K562 (cell line): Measurements from ENCODE around the gene TRAF3IP1. TPM values are rescaled to one million over a fixed set of nuclear protein-coding genes. Genes with fewer than 3 reads are reported as not detected.
"Not testable (repeated sequence)": the region's sequence is repeated elsewhere in the genome, so short reads cannot be mapped to it uniquely, and the experiment has no call there.

Source experiments
- ATAC-seq: fragments of 200-7000 bp; cut with Tn5 transposase; 3 replicates; pipeline ENCODE4 v1.9.1; 2020; ENCODE audit warnings: moderate library complexity
- BruUV-seq: library from RNA; stranded (reverse); fragments of 400-500 nt; replicated peaks from 2 replicates; lab custom pipeline; 2021; lab: Mats Ljungman, UMichigan
- CTCF ChIA-PET: fragments of 300-600 bp; formaldehyde crosslinking; extraction: SDS; loops from one replicate; lab custom pipeline; 2021; ENCODE audit warnings: low intra/inter-chr PET ratio; lab: Yijun Ruan, JAX
- POLR2A ChIA-PET: fragments of 300-600, 350-650 bp; sonication (Branson Sonifier 250); formaldehyde crosslinking; extraction: SDS; loops from one replicate; lab custom pipeline; 2021; ENCODE audit warnings: antibody characterized with exemption, inconsistent platforms; lab: Yijun Ruan, JAX
- DNase-seq, 4 experiments: peaks; one replicate each; pipeline versions ENCODE4 v3.0.0 to v3.0.0-alpha.2; 2011 to 2018; ENCODE audit warnings: low spot score in 3 of 4, mixed read lengths in 3 of 4; ENCODE audit errors: extremely low read depth in 1 of 4
- FAIRE-seq: peaks from 2 replicates; lab custom pipeline; 2011; peaks lifted over from hg19 to GRCh38; lab: Jason Lieb, UNC
- H2AFZ ChIP-seq: 2 replicates; pipeline ENCODE4 v1.6.0; 2011; ENCODE audit warnings: low read depth, low read length, control low read depth, inconsistent platforms
- H3K27ac ChIP-seq: fragments of 200-600 bp; 3 replicates; pipeline ENCODE4 v1.8.0; 2011; ENCODE audit warnings: low read depth, mild to moderate bottlenecking, control low read depth, inconsistent platforms, low read length, moderate library complexity, mixed read lengths; ENCODE audit errors: extremely low read depth
- H3K27me3 ChIP-seq, 2 experiments: fragments of 300-600 bp in 1 of 2; 2 replicates in 1 of 2; 3 replicates in 1 of 2; pipeline versions ENCODE4 v1.6.0 to v1.8.0; 2011; ENCODE audit warnings: inconsistent platforms in 2 of 2, low read length in 2 of 2, mild to moderate bottlenecking in 1 of 2, mixed read lengths in 1 of 2, moderate library complexity in 1 of 2; ENCODE audit not compliant: control insufficient read depth in 2 of 2, insufficient read depth in 2 of 2
- H3K36me3 ChIP-seq: fragments of 300-600 bp; 3 replicates; pipeline ENCODE4 v1.8.0; 2011; ENCODE audit warnings: mild to moderate bottlenecking, low read length, inconsistent platforms; ENCODE audit not compliant: control insufficient read depth, insufficient read depth
- H3K4me1 ChIP-seq, 2 experiments: fragments of 200-600 bp in 1 of 2; replicated peaks in 1 of 2; 2 replicates in 1 of 2; 3 replicates in 1 of 2; pipeline versions ENCODE4 v1.5.1 to v1.8.0; 2011; ENCODE audit warnings: inconsistent platforms in 2 of 2, low read length in 2 of 2, mild to moderate bottlenecking in 1 of 2, mixed read lengths in 1 of 2, moderate library complexity in 1 of 2; ENCODE audit not compliant: control insufficient read depth in 2 of 2, insufficient read depth in 2 of 2
- H3K4me2 ChIP-seq: 2 replicates; pipeline ENCODE4 v1.6.1; 2011; ENCODE audit warnings: low read length, control low read depth, inconsistent platforms, mixed read lengths; ENCODE audit not compliant: insufficient read depth
- H3K4me3 ChIP-seq: fragments of 200-600 bp; sonication (generic), shearing (Covaris generic); 2 replicates; pipeline ENCODE4 v1.5.1; 2016; ENCODE audit warnings: control low read depth, inconsistent platforms
- H3K79me2 ChIP-seq: fragments of 200-600 bp; 3 replicates; pipeline ENCODE4 v1.8.0; 2011; ENCODE audit warnings: low read length, inconsistent platforms; ENCODE audit not compliant: control insufficient read depth, insufficient read depth
- H3K9ac ChIP-seq, 2 experiments: 2 replicates each; pipeline versions ENCODE4 v1.6.0 to v1.6.1; 2011; ENCODE audit warnings: low read depth in 2 of 2, low read length in 2 of 2, control low read depth in 1 of 2, inconsistent platforms in 1 of 2, mild to moderate bottlenecking in 1 of 2, mixed read lengths in 1 of 2; ENCODE audit not compliant: insufficient read depth in 1 of 2
- H3K9me1 ChIP-seq: one replicate; pipeline ENCODE4 v1.6.0; 2011; ENCODE audit warnings: inconsistent platforms, mild to moderate bottlenecking, low read length, moderate library complexity; ENCODE audit not compliant: control insufficient read depth, insufficient read depth
- H3K9me3 ChIP-seq: replicated peaks from 2 replicates; pipeline ENCODE4 v1.5.1; 2011; ENCODE audit warnings: low read depth, low read length, inconsistent platforms; ENCODE audit not compliant: control insufficient read depth, insufficient read depth
- H4K20me1 ChIP-seq: replicated peaks from 2 replicates; pipeline ENCODE4 v1.6.1; 2011; ENCODE audit warnings: low read length, inconsistent platforms, mixed read lengths; ENCODE audit not compliant: control insufficient read depth, insufficient read depth
- NCOA4 ChIP-seq: fragments of 450-650 bp; IDR thresholded peaks from 2 replicates; pipeline ENCODE4 v1.6.1; 2018; ENCODE audit warnings: mild to moderate bottlenecking; ENCODE audit not compliant: partially characterized antibody
- ZC3H4 ChIP-seq: sonication (generic); formaldehyde crosslinking; IDR thresholded peaks from 2 replicates; pipeline ENCODE4 v1.9.0; 2021; ENCODE audit warnings: missing genetic modification reagents, borderline replicate concordance
- ZNF184 ChIP-seq: sonication (generic); formaldehyde crosslinking; IDR thresholded peaks from 2 replicates; pipeline ENCODE4 v1.5.0; 2020; ENCODE audit warnings: missing genetic modification reagents
- ZNF507 ChIP-seq: conservative IDR thresholded peaks from 2 replicates; pipeline ENCODE4 v1.6.1; 2017; ENCODE audit warnings: missing genetic modification characterization, missing compliant biosample characterization
- WGBS: fragments of 100-300 bp; shearing (Covaris generic); methylation state at CpG from one replicate; pipeline ENCODE4 v1.1.6; 2016; ENCODE audit warnings: low coverage, mixed read lengths; ENCODE audit not compliant: insufficient coverage; ENCODE audit errors: missing lambda C conversion rate; 5-methylcytosine and 5-hydroxymethylcytosine counted together
- in situ Hi-C: fragments of 300-500 bp; cut with MboI; formaldehyde crosslinking; loops from 4 replicates; pipeline ENCODE4 v1.15.0; 2018; ENCODE audit warnings: inconsistent platforms, mixed read lengths
- intact Hi-C: fragments of 100-400 bp; cut with micrococcal nuclease; formaldehyde crosslinking; loops from 2 replicates; pipeline ENCODE4 v1.14.2; 2022
- polyA plus RNA-seq, 8 experiments: library from polyadenylated mRNA; depleted of rRNA in 4 of 8; stranded (reverse) in 5 of 8; unstranded in 3 of 8; fragments of >200 nt; fragmentation: Nextera tagmentation in 2 of 8; fragmentation: Illumina TruSeq in 1 of 8; extraction: Ambion mirVana in 2 of 8; extraction: Trizol in 1 of 8; gene quantifications; 2 replicates each; pipeline versions ENCODE4 v1.2.1 to v1.2.3, GENCODE V29; 2011 to 2014; ENCODE audit warnings: inconsistent platforms in 1 of 8, missing spikeins in 1 of 8
- total RNA-seq, 7 experiments: library from RNA; depleted of rRNA in 6 of 7; stranded (reverse); fragments of >200 nt in 6 of 7; fragmentation: Illumina TruSeq in 2 of 7; extraction: Trizol in 2 of 7; gene quantifications; 2 replicates each; pipeline versions ENCODE4 v1.2.1 to v1.2.3, GENCODE V29; 2011 to 2021; ENCODE audit warnings: low replicate concordance in 1 of 7
- TF ChIP-seq, protein P1 (sequence below): fragments of 450-650 bp; conservative IDR thresholded peaks from 2 replicates; pipeline ENCODE4 v1.6.1; 2016; ENCODE audit warnings: missing genetic modification characterization, low read depth, mild to moderate bottlenecking, control low read depth, missing compliant biosample characterization
- TF ChIP-seq, protein P2 (sequence below): sonication (generic); formaldehyde crosslinking; IDR thresholded peaks from 2 replicates; pipeline ENCODE4 v1.8.1; 2023; ENCODE audit warnings: mild to moderate bottlenecking, missing genetic modification reagents

Gene TRAF3IP1
- total and polyA plus RNA-seq, 9 of the 15 experiments (the other 6 are each of a cell fraction or from before 2014, with no cell fraction given): 1.3 to 7.4 (median 3.4) TPM

DNA sequence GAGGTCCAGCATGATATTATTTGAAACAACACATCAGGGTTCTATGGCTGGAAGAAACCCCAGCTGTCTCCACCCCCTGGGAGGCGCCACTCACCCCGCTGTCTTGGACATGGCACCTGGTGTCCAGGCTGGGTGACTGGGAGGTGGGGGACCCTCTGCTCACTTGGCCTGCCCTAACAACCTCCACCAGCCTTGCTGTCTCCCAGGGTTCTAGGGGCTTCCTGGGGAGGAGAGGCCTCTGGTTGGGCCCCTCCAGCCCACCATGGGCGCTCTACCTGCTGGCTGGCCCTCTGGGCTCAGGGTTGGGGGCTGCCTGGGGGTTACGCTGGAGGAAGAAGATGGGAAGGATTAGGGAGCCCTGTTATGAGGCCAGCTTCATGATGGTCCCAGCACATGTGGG is 48.2 kb upstream of the TRAF3IP1 start (continued):
- TF ChIP-seq NCOA4 (no peak), ZC3H4 (CRISPR knock-in tag) (no peak), ZNF184 (CRISPR knock-in tag) (no peak), ZNF507 (tag) (no peak)
- TF ChIP-seq, protein P1, sequence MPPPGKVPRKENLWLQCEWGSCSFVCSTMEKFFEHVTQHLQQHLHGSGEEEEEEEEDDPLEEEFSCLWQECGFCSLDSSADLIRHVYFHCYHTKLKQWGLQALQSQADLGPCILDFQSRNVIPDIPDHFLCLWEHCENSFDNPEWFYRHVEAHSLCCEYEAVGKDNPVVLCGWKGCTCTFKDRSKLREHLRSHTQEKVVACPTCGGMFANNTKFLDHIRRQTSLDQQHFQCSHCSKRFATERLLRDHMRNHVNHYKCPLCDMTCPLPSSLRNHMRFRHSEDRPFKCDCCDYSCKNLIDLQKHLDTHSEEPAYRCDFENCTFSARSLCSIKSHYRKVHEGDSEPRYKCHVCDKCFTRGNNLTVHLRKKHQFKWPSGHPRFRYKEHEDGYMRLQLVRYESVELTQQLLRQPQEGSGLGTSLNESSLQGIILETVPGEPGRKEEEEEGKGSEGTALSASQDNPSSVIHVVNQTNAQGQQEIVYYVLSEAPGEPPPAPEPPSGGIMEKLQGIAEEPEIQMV: no peak
- TF ChIP-seq, protein P2, sequence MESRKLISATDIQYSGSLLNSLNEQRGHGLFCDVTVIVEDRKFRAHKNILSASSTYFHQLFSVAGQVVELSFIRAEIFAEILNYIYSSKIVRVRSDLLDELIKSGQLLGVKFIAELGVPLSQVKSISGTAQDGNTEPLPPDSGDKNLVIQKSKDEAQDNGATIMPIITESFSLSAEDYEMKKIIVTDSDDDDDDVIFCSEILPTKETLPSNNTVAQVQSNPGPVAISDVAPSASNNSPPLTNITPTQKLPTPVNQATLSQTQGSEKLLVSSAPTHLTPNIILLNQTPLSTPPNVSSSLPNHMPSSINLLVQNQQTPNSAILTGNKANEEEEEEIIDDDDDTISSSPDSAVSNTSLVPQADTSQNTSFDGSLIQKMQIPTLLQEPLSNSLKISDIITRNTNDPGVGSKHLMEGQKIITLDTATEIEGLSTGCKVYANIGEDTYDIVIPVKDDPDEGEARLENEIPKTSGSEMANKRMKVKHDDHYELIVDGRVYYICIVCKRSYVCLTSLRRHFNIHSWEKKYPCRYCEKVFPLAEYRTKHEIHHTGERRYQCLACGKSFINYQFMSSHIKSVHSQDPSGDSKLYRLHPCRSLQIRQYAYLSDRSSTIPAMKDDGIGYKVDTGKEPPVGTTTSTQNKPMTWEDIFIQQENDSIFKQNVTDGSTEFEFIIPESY (CRISPR knock-in tag): no peak

DNA sequence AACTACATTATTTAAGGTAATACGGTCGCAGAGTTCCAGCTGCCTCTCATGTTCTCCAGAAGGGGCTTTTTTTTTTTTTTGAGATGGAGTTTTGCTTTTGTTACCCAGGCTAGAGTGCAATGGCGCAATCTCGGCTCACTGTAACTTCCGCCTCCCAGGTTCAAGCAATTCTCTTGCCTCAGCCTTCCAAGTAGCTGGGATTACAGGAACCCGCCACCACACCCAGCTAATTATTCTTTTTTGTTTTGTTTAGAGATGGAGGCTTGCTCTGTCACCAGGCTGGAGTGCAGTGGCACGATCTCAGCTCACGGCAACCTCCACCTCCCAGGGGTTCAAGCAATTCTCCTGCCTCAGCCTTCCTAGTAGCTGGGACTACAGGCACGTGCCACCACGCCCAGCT is 46.9 kb upstream of the TRAF3IP1 start:
- FAIRE-seq, H3K27me3 ChIP-seq, H3K4me3 ChIP-seq, H2AFZ ChIP-seq, DNase-seq, BruUV-seq, H3K4me1 ChIP-seq, H3K79me2 ChIP-seq, H4K20me1 ChIP-seq, CTCF ChIA-PET, H3K9me3 ChIP-seq, H3K9me1 ChIP-seq, H3K9ac ChIP-seq, H3K4me2 ChIP-seq, H3K27ac ChIP-seq, ATAC-seq, intact Hi-C loops: not testable (repeated sequence)
- WGBS: 100% methylated on average over 4 of the region's 10 CpGs
- in situ Hi-C loops: loop anchor here (25.0 kb wide), 1 partner anchor 411 kb away; the partner anchor contains the start of gene RAMP1
- POLR2A ChIA-PET: interaction anchor here (1.6 kb wide), 1 partner anchor 17 kb away, joined by 7 read pairs; no protein-coding TSS in a partner anchor
- peaks cover 46% of the 10 kb centered on the region; the same call in 1 of the 3 replicates for H3K36me3 ChIP-seq
